Activated T-helper 2 cell treated with anti-CD3 and anti-CD28 coated beads, Interferon-gamma antibody, Interleukin-2, Interleukin-4, amounts not matched to agents 10 μg/mL and 5 μg/mL and 100 μg/mL, durations not matched to agents 14 hours and 24 hours and 36 hours (primary cell): ENCODE data around the gene PXN. TPM values are rescaled to one million over a fixed set of nuclear protein-coding genes. Genes with fewer than 3 reads are reported as not detected.
"Not testable (repeated sequence)": the region's sequence is repeated elsewhere in the genome, so short reads cannot be mapped to it uniquely, and the experiment has no call there.

Experiments
- DNase-seq: peaks from one replicate; pipeline ENCODE4 v3.0.0; 2021; ENCODE audit warnings: low spot score
- H3K27ac Mint-ChIP-seq: one replicate; pipeline ENCODE4 v1.8.0; 2021; ENCODE audit warnings: mixed read lengths
- H3K27me3 Mint-ChIP-seq: one replicate; pipeline ENCODE4 v1.8.0; 2021; ENCODE audit warnings: low read depth, mixed read lengths
- H3K36me3 Mint-ChIP-seq: one replicate; pipeline ENCODE4 v1.8.0; 2021; ENCODE audit warnings: low read depth, mixed read lengths
- H3K4me1 Mint-ChIP-seq: one replicate; pipeline ENCODE4 v1.8.0; 2021; ENCODE audit warnings: low read depth, mixed read lengths
- H3K4me3 Mint-ChIP-seq: one replicate; pipeline ENCODE4 v1.8.0; 2021; ENCODE audit warnings: low read depth, mild to moderate bottlenecking, moderate library complexity, mixed read lengths
- H3K9me3 Mint-ChIP-seq: one replicate; pipeline ENCODE4 v1.8.0; 2021; ENCODE audit warnings: mixed read lengths
- intact Hi-C: fragments of 100-400 bp; cut with micrococcal nuclease; formaldehyde crosslinking; loops from one replicate; pipeline ENCODE4 v1.15.1; 2023
- total RNA-seq: library from RNA; stranded (reverse); gene quantifications from 2 replicates; pipeline ENCODE4 v1.2.3, GENCODE V29; 2022

The PXN gene
- total RNA-seq, 1 donor from 2014 or later: 44.4 TPM

DNA sequence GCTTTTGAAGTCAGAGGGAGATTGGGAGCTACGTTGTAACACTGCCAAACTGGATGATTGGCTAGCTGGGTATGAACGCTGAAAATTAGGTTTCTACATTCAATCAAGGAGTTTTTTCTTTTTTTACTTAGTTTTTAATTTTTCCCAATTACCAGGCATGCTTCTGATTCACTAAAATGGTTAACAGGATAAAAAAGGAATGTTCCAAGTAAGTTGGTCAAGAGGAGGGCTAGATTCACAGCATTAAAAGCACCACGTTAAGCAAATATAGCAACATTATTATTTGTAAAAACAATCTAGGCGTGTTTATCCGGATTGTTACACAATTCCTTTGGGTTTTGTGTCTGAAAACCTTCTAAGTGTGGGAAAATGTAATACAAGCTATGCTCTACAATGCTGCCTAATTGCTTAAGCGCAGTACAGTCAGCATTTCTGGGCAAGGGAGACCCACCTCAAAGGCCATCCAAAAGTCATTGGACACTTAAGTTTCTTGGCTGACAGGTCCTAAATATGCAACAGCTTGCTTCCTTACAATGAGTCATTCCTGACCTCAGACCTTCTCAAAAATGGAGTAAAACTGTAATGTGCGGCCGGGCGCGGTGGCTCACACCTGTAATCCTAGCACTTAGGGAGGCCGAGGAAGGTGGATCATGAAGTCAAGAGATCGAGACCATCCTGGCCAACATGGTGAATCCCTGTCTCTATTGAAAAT lies 65.8 kb downstream of the PXN start:
- intact Hi-C loops: loop anchor here (10.0 kb wide), 1 partner anchor 215 kb away; the partner anchor contains the start of gene BICDL1
- DNase-seq: no peak
- H3K4me1 Mint-ChIP-seq: peaks cover 32% of the 10 kb centered on the region
- peak overlapping the region; percentile 97 for H3K27ac Mint-ChIP-seq
- no peaks in the 10 kb centered on the region for H3K27me3 Mint-ChIP-seq
- peaks cover 60% of the 10 kb centered on the region for H3K36me3 Mint-ChIP-seq
- H3K4me3 Mint-ChIP-seq: peak overlapping the region; percentile 98
- no peaks in the 10 kb centered on the region for H3K9me3 Mint-ChIP-seq

DNA sequence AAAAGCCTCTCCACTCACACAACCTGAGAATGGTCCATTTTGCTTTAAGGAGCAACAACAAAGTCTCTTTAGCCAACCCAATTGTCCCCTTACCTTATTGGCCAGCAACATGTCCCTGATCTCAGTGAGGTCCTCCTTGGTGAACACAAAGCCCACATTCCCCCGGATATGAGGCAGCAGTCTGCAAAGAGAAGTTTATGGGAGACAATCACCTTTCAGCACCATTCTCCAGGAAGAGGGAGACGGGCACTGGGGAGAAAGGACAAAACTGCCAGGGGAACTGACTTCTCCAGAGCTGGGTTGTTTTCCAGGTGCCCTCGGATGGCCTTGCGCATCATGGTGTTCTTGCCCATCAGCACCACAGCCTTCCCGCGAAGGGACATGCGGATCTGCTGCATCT lies 66.5 kb downstream of the PXN start:
- H3K4me3 Mint-ChIP-seq: peak overlapping the region; percentile 98
- peaks cover 61% of the 10 kb centered on the region for H3K36me3 Mint-ChIP-seq
- no peaks in the 10 kb centered on the region for H3K9me3 Mint-ChIP-seq
- peaks cover 32% of the 10 kb centered on the region for H3K4me1 Mint-ChIP-seq
- intact Hi-C loops: loop anchor here (10.0 kb wide), 1 partner anchor 214 kb away; the partner anchor contains the start of gene BICDL1
- H3K27ac Mint-ChIP-seq: peak overlapping the region; percentile 97
- DNase-seq: no peak
- H3K27me3 Mint-ChIP-seq: no peaks in the 10 kb centered on the region

DNA sequence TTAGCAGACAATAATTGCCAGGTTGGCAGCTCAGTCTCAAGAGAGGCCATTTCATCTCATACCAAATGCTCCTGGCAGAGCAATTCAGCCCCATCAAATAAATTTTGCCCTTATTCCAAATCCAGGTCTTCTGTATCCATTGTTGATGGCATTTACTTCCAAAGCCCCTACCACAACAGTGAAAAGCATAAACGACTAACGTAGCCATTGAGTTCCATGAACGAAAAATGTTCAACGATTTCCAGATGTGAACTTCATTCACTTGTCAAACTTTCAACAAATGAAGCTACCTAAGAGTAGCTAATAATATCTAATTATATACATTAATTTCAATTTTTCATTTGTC lies 68.0 kb downstream of the PXN start:
- H3K27ac Mint-ChIP-seq: no peak overlapping the region
- intact Hi-C loops: loop anchor here (2.0 to 10.0 kb wide), 2 partner anchors 213 to 241 kb away; partner anchors contain the start of genes BICDL1 and COX6A1
- DNase-seq: no peak
- H3K9me3 Mint-ChIP-seq: no peaks in the 10 kb centered on the region
- H3K4me3 Mint-ChIP-seq: peak overlapping the region; percentile 55
- H3K27me3 Mint-ChIP-seq: no peaks in the 10 kb centered on the region
- H3K36me3 Mint-ChIP-seq: peaks cover 66% of the 10 kb centered on the region
- H3K4me1 Mint-ChIP-seq: peaks cover 34% of the 10 kb centered on the region

DNA sequence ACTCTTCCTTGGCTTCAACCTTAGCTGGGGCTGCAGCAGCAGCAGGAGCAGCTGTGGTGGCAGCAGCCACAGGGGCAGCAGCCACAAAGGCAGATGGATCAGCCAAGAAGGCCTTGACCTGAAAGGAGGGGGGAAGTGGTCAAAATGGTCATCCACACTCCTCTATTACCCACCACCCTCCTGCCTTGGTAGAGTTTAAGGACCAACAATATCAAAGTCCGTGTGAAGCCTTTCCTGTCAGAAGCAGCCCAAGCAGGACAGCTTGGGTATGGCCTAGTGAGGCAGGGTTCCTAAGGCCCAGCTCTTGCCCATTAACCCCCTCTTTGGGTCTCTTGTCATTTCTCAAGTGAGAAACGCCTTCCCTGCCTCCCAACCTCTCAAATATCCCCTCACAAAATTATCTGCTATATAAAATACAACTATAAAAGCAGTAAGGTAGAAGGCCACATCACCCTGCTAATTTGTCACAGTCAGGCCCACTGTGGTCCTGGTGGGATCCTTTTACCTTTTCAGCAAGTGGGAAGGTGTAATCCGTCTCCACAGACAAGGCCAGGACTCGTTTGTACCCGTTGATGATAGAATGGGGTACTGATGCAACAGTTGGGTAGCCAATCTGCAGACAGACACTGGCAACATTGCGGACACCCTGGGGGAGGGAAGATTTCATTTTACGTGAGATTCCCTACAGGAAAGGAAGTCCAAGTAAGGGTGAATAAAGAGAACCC lies 68.6 kb downstream of the PXN start:
- Mint-ChIP-seq H3K36me3 (peaks cover 68% of the 10 kb centered on the region), H3K4me3 (peak overlapping the region; percentile 55), H3K4me1 (peaks cover 33% of the 10 kb centered on the region), H3K27ac (peak overlapping the region; percentile 47)
- not testable (repeated sequence) for H3K27me3 Mint-ChIP-seq, DNase-seq, H3K9me3 Mint-ChIP-seq
- intact Hi-C loops: loop anchor here (2.0 to 10.0 kb wide), 2 partner anchors 212 to 242 kb away; partner anchors contain the start of genes BICDL1 and COX6A1

DNA sequence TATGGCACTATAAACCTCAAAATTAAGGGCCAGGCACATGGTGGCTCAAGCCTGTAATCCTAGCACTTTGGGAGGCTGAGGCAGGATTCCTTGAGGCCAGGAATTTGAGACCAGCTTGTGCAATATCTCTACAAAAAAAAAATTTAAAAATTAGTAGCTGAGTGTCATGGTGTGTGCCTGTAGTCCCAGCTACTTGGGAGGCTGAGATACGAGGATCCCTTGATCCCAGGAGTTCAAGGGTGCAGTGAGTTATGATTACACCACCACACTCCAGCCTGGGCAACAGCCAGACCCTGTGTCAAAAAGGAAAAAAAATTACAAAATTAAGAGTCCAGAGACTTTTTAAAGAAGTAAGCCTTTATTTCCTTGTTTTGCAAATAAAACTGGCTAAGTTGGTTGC lies 69.2 kb downstream of the PXN start:
- Mint-ChIP-seq H3K27ac (no peak overlapping the region), H3K27me3 (no peaks in the 10 kb centered on the region)

DNA sequence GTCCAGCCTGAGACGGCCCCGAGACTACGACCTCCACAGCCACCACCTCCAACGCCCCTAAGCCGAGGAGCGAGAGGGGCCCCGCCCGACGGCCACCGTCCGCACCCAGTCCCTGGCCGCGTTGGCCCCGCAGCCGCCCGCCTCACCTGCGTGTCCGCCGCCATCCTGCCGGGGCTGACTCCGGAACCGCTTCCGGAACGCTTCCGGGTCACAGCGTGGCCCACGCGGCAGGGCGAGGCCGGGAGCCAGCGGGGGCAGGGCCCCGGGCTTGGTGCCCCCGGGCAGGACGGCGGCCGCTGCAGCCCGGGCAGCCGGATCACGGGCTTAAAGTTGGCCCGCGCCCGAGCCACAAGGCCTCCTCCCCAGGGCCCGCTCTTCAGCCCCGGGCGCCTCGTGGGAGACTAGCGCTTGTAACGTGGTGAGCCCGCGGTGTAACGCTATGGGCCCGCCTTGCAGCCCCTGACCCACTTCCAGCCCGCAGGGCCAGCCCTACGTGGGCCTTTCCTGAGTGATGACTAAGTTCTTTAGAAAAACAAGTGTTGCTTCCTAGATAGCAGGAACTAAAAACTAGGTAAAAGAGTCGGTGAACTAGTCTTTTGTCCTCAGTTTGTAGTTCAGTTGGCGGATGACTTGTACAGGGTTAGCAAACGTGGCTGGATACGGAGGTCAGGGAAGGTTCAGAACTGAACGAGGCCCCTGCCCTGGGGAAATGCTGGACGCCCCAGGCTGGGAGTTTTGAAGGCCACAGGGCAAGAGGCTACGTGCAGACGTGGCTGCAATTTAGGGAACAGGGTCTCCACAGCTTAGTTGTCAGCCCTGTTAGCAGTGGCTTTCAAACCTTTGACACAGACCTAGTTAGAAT lies 70.8 kb downstream of the PXN start, which contains the start of gene GCN1:
Gene GCN1, minus strand, starts transcription at position 182 of the 862 bp plus-strand sequence. Its CDS starts 18 bp downstream, at position 164.
- H3K4me3 Mint-ChIP-seq: peak within 1 kb of the TSS; percentile 92
- H3K4me1 Mint-ChIP-seq: peaks cover 39% of the 10 kb centered on the region
- peak within 1 kb of the TSS; percentile 98 for H3K27ac Mint-ChIP-seq
- no peaks in the 10 kb centered on the region for H3K9me3 Mint-ChIP-seq
- intact Hi-C loops: loop anchor here (1.0 to 10.0 kb wide), 5 partner anchors 70 to 210 kb away; partner anchors contain the start of genes BICDL1, PXN and RAB35
- DNase-seq: peak; percentile 84
- peaks cover 70% of the 10 kb centered on the region for H3K36me3 Mint-ChIP-seq
- H3K27me3 Mint-ChIP-seq: no peaks in the 10 kb centered on the region

More for the DNA sequence above, 69.2 kb downstream of the PXN start:
- no peak for DNase-seq
- Mint-ChIP-seq H3K4me3 (no peak overlapping the region), H3K9me3 (no peaks in the 10 kb centered on the region), H3K36me3 (peaks cover 72% of the 10 kb centered on the region), H3K4me1 (peaks cover 37% of the 10 kb centered on the region)
- intact Hi-C loops: loop anchor here (2.0 to 10.0 kb wide), 2 partner anchors 212 to 242 kb away; partner anchors contain the start of genes BICDL1 and COX6A1

DNA sequence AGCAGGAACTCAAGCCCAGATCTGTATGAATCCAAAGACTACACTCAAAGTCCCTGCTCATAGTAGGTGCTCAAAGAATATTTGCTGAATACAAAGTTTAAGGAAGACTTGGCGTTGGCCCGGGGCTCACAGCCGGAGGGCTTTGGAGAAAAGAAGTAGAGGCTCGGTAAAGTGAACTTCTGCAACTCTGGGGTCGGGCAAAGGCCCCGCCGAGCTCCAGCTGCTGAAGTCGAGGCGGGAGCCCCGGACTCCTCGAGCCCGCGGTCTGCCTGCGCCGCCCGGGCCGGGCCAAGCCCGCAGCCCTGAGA lies 71.3 kb downstream of the PXN start:
- H3K4me1 Mint-ChIP-seq: peaks cover 37% of the 10 kb centered on the region
- intact Hi-C loops: loop anchor here (2.0 to 10.0 kb wide), 4 partner anchors 71 to 209 kb away; partner anchors contain the start of genes BICDL1, PXN and RAB35
- H3K4me3 Mint-ChIP-seq: peak overlapping the region; percentile 92
- peaks cover 69% of the 10 kb centered on the region for H3K36me3 Mint-ChIP-seq
- DNase-seq: no peak
- H3K27me3 Mint-ChIP-seq: no peaks in the 10 kb centered on the region
- H3K9me3 Mint-ChIP-seq: no peaks in the 10 kb centered on the region
- peak overlapping the region; percentile 91 for H3K27ac Mint-ChIP-seq

DNA sequence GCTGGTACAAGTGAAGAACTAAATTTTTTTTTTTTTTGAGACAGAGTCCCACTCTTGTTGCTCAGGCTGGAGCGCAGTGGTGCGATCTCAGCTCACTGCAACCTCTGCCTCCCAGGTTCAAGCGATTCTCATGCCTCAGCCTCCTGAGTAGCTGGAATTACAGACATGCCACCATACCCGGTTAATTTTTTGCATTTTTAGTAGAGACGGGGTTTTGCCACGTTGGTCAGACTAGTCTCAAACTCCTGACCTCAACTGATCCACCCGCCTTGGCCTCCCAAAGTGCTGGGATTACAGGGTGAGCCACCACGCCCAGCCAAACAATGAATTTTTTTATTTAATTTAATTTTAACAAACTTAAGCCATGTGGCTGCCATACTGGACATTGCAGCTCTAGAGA lies 72.2 kb downstream of the PXN start:
- intact Hi-C loops: loop anchor here (10.0 kb wide), 1 partner anchor 208 kb away; the partner anchor contains the start of gene BICDL1
- Mint-ChIP-seq H3K4me3 (peak overlapping the region; percentile 92), H3K36me3 (peaks cover 66% of the 10 kb centered on the region), H3K4me1 (peaks cover 28% of the 10 kb centered on the region)
- DNase-seq, H3K9me3 Mint-ChIP-seq, H3K27ac Mint-ChIP-seq, H3K27me3 Mint-ChIP-seq: not testable (repeated sequence)

DNA sequence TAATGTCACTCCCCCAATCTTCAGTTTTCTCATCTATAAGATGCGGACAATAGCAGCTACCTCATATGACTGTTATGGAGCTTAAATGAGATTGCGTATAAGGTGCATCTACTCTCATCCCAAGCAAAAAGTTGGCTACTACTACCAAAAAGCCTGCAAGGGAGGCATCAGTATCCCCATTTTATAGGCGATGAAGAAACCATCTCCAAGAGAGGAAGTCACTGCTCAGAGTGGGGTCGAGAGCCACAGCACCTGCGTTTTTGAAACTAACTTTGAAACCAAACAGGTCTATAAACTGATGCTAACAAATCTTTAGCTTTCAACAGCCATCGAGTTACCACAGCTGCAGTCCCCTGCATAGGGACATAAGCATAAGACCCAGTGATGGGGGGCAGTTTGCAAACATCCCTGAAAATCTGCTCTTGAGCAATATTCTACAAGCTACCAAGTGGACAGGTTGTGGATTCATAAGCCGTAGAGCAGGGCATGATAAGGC lies 74.5 kb downstream of the PXN start:
- H3K36me3 Mint-ChIP-seq: peaks cover 63% of the 10 kb centered on the region
- no peaks in the 10 kb centered on the region for H3K27me3 Mint-ChIP-seq
- no peak overlapping the region for H3K4me3 Mint-ChIP-seq
- no peak overlapping the region for H3K27ac Mint-ChIP-seq
- peaks cover 21% of the 10 kb centered on the region for H3K4me1 Mint-ChIP-seq
- intact Hi-C loops: loop anchor here (10.0 kb wide), 1 partner anchor 206 kb away; the partner anchor contains the start of gene BICDL1
- no peak for DNase-seq
- H3K9me3 Mint-ChIP-seq: no peaks in the 10 kb centered on the region

DNA sequence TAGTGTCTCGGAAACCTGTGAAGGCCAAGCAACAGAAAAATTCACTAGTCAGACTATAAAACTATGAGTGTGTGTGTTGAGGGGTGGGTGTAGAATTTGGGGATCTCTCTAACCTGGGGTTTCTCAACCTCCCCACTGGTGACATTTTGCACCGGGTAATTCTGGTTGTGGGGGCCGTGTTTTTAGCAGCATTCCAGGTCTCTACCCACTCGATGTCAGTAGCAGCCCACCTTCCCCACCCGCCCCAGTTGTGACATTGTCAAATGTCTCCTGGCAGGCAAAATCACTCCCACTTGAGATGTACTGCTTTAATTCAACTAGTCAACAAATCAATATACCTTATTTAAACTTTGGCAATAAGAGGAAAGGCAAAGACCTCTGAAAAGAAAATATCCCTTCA lies 75.1 kb downstream of the PXN start:
- intact Hi-C loops: loop anchor here (10.0 kb wide), 1 partner anchor 206 kb away; the partner anchor contains the start of gene BICDL1
- no peak overlapping the region for H3K27ac Mint-ChIP-seq
- DNase-seq: no peak
- H3K4me3 Mint-ChIP-seq: no peak overlapping the region
- H3K36me3 Mint-ChIP-seq: peaks cover 62% of the 10 kb centered on the region
- no peaks in the 10 kb centered on the region for H3K27me3 Mint-ChIP-seq
- H3K4me1 Mint-ChIP-seq: peaks cover 21% of the 10 kb centered on the region
- H3K9me3 Mint-ChIP-seq: no peaks in the 10 kb centered on the region

DNA sequence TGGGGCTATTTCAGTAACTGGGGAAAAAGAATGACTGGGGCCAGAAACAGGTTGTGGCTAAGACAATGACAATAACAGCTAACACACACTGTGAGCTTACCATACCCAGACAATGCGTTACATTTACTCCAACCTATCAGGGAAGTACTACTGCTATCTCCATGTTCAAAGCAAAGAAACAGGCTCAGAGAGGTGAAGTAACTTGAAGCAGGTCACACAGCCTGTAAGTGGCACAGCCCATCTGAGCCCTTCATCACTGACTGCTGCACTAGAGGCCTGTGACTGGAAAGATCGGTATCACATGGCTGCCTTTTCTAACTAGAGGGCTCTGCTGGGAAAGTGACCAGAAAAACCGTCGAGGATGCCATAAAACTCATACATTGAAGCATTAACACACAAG lies 78.9 kb downstream of the PXN start:
- intact Hi-C loops: no loop called here
- Mint-ChIP-seq H3K9me3 (no peaks in the 10 kb centered on the region), H3K27ac (no peak overlapping the region), H3K36me3 (peaks cover 79% of the 10 kb centered on the region), H3K27me3 (no peaks in the 10 kb centered on the region), H3K4me1 (peaks cover 5% of the 10 kb centered on the region), H3K4me3 (no peak overlapping the region)
- DNase-seq: no peak

DNA sequence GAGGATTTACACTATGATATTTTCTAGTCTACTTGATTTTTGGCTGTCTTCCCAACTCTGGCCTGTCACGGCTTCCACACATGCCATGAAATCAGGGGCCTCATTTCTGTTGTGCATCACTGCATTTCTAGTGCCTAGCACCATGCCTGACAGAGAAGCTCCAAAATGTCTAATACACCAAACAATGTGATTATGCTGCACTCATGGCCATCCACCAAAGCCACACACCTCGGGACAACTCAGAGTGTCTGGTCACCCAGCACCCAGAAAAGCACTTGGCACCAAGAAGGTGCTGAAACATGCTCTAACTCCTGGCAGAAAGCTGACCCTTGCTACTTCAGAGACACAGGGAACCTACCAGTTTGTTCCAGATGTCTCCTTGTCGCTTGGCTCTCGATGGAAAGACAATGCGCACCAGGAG lies 82.3 kb downstream of the PXN start:
- DNase-seq: no peak
- Mint-ChIP-seq H3K27me3 (no peaks in the 10 kb centered on the region), H3K4me1 (peaks cover 2% of the 10 kb centered on the region), H3K27ac (no peak overlapping the region), H3K9me3 (no peaks in the 10 kb centered on the region), H3K36me3 (peaks cover 70% of the 10 kb centered on the region), H3K4me3 (no peak overlapping the region)
- intact Hi-C loops: no loop called here
